HG03103 (cell line): ENCODE measurements around the gene ASZ1.
"Not testable (repeated sequence)": the region's sequence is repeated elsewhere in the genome, so short reads cannot be mapped to it uniquely, and the experiment has no call there.

Source experiments
- ATAC-seq: cut with Tn5 transposase; IDR thresholded peaks from one replicate; pipeline ENCODE4 v1.9.1; 2021; ENCODE audit warnings: low read depth; ENCODE audit not compliant: unreplicated experiment

Gene ASZ1

GRCh38 chr7:117427258-117427701, at the start of gene ASZ1:
Gene ASZ1, minus strand, starts transcription at chr7:117427493. Its CDS starts 33 bp downstream, at chr7:117427460.
- ATAC-seq = no peak

GRCh38 chr7:117476557-117477215, 49.4 kb upstream of the ASZ1 start:
- no peak for ATAC-seq

- ATAC-seq = no peak
Measured at GRCh38 chr7:117472335-117472734, 45.0 kb upstream of the ASZ1 start.

GRCh38 chr7:117470777-117471176, 43.5 kb upstream of the ASZ1 start:
- peak; percentile 48 for ATAC-seq

- no peak for ATAC-seq
Measured at GRCh38 chr7:117468174-117468573, 40.9 kb upstream of the ASZ1 start.

GRCh38 chr7:117460815-117461214, 33.5 kb upstream of the ASZ1 start:
- not testable (repeated sequence) for ATAC-seq

GRCh38 chr7:117459735-117460134, 32.4 kb upstream of the ASZ1 start:
- ATAC-seq = no peak

- peak; percentile 61 for ATAC-seq
Measured at GRCh38 chr7:117458977-117459583, 31.8 kb upstream of the ASZ1 start.

GRCh38 chr7:117448655-117449054, 21.4 kb upstream of the ASZ1 start:
- no peak for ATAC-seq

GRCh38 chr7:117446220-117446815, 19.0 kb upstream of the ASZ1 start:
- no peak for ATAC-seq

- no peak for ATAC-seq
Measured at GRCh38 chr7:117445206-117445605, 17.9 kb upstream of the ASZ1 start.

GRCh38 chr7:117444646-117445045, 17.4 kb upstream of the ASZ1 start:
- ATAC-seq = no peak

GRCh38 chr7:117435475-117436043, 8.3 kb upstream of the ASZ1 start:
- peak; percentile 97 for ATAC-seq

GRCh38 chr7:117424090-117424829, 3.0 kb downstream of the ASZ1 start:
- ATAC-seq = no peak

- not testable (repeated sequence) for ATAC-seq
Measured at GRCh38 chr7:117414591-117414990, 12.7 kb downstream of the ASZ1 start.

GRCh38 chr7:117412946-117413559, 14.2 kb downstream of the ASZ1 start:
- ATAC-seq = no peak

GRCh38 chr7:117412390-117412789, 14.9 kb downstream of the ASZ1 start:
- ATAC-seq = no peak

- ATAC-seq = no peak
Measured at GRCh38 chr7:117411539-117411938, 15.8 kb downstream of the ASZ1 start.

- ATAC-seq = no peak
Measured at GRCh38 chr7:117408831-117409230, 18.5 kb downstream of the ASZ1 start.

- no peak for ATAC-seq
Measured at GRCh38 chr7:117405519-117405918, 21.8 kb downstream of the ASZ1 start.
